GM18519 (cell line): ENCODE measurements around the gene IL23R.
A peak's percentile ranks its signal among the peaks of the same experiment; 100 is the strongest.
"Not testable (repeated sequence)": the region's sequence is repeated elsewhere in the genome, so short reads cannot be mapped to it uniquely, and the experiment has no call there.

Experiments
- ATAC-seq: cut with Tn5 transposase; IDR thresholded peaks from one replicate; pipeline ENCODE4 v1.9.1; 2021; ENCODE audit warnings: mild to moderate bottlenecking, moderate library complexity; ENCODE audit not compliant: unreplicated experiment, low FRiP score

IL23R gene, protein sequence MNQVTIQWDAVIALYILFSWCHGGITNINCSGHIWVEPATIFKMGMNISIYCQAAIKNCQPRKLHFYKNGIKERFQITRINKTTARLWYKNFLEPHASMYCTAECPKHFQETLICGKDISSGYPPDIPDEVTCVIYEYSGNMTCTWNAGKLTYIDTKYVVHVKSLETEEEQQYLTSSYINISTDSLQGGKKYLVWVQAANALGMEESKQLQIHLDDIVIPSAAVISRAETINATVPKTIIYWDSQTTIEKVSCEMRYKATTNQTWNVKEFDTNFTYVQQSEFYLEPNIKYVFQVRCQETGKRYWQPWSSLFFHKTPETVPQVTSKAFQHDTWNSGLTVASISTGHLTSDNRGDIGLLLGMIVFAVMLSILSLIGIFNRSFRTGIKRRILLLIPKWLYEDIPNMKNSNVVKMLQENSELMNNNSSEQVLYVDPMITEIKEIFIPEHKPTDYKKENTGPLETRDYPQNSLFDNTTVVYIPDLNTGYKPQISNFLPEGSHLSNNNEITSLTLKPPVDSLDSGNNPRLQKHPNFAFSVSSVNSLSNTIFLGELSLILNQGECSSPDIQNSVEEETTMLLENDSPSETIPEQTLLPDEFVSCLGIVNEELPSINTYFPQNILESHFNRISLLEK

DNA sequence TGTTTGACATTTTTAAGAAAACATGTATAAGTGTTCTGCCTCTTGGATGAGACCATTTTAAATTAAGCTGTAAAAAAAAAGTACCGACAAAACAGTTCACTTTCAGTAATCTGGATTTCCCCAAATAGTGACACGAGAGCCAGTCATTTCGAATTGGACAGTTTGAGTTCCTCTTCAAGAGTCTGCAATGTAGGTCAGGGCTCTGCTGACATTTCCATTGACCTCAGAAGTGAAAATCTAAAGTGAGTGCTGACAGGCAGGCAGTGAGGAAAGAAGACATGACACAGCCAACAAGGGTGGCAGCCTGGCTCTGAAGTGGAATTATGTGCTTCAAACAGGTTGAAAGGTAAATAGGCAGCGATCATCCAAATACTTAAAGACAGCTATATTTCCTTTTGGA, at the start of gene IL23R:
Gene IL23R (plus strand): TSS at position 259 of the 400 bp plus-strand sequence. CDS start 1,667 bp downstream, outside the sequence.
- ATAC-seq, result peak; percentile 94

DNA sequence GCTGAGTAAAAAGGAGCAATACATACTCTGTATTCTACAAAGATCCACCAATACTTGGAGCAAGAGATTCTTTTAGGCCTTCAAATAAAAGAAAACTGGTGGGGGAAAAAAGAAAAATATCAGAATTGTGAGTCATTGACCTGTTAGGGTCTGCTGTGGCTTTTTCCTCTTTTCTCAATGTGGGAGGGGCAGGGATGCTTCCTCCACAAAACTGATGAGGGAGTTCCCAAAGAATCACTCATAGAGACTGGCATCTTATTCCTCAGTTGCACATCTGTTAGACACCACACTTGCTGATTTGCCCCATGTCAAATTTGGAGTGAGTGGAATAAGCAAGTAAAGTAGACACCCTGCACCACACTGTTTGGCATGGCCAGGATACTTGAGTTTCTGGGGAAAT, 48.1 kb upstream of the IL23R start:
- no peak for ATAC-seq

DNA sequence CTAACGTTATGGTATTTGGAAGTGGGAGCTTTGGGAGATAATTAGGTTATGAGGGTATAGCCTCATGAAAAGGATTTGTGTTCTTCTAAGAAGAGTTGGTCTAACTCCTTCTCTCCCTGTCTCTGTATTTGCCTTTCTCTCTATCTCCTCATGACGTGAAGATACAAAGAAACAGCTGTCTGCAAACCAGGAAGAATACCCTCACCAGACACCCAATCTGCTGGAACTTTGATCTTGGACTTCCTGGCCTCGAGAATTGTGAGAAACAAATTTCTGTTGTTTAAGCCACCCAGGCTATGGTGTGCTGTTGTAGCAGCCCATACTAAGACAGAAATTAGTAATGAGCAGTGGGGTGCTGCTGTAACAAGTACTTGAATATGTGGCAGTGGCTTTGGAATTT, 47.6 kb upstream of the IL23R start:
- ATAC-seq, result no peak

DNA sequence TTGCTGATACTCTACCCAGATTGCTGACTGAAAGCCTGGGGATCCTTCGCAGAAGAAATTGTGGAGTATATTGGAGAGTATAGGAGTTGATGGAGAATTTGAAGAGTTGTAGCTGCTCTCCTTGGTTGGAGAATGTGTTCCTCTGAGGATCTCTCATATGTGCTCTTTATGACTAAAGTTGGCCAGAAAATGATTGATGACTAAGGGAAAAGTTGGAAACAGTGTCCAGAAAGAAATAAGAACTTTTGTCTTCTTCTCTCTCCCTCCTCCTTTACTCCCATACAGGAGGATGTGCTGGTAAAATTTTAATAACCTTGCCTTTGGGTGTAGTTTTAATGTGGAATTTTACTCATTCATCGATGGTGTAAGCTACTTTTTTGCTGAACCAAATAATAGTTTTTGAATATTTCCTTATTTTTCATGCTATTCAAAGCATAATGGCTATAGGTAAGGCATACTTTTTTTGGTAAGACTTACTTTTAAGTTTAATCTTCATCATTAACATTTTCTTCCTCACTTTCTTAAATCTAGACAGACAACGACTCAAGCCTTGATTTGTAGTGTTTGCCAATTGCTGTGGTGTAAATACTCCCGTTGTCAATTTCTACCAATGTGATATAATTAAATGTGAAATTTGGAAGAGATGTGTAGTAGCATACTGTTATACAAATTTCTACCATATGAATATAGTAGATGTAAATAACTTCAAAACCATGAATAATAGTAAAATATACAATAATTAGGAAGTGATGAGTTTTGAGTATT, 45.2 kb upstream of the IL23R start:
- no peak for ATAC-seq

DNA sequence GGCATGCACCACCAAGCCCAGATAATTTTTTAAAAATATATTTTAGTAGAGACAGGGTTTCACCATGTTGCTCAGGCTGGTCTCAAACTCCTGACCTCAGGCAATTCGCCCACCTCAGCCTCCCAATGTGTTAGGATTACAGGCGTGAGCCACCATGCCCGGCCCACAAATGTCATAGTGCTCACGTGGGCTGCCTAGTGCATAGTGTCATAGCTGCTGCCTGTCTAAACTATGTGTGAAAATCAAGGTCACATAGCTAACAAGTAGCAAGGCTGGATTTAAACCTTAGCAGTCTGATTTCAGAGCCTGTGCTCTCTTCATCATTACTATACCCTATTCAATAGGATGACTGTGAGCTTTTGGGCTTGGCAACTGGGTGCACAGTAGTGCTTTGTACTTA, 41.8 kb upstream of the IL23R start:
- no peak for ATAC-seq

DNA sequence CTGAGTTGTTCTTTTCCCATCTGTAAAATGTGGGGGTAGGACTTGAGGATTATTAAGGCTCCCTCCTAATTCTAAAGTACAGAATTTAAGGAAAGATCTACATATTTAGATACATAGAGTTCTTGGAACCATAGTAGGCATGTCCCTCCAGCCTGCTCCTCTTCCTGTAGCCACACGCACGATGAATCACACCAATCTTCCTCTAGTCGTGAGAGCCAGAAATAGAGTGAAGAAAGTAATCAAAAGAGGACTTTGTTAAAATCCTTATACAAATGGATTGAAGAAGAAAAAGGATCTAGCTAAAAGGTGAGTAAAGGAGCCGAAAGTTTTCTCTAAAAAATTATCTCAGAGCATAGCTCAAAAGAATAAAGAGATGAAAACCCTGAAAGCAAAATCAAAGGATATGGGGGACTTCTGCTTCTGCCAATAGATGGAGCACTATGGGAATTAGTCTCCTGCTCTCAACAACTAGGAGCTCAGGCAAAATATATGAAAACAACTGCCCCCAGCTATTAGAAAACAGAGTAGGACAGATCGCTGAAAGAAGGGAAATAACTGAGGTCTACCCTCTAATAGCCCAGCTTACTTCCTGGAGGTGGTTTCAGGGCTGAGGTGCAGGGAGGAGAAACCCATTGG, 40.0 kb upstream of the IL23R start:
- no peak for ATAC-seq

DNA sequence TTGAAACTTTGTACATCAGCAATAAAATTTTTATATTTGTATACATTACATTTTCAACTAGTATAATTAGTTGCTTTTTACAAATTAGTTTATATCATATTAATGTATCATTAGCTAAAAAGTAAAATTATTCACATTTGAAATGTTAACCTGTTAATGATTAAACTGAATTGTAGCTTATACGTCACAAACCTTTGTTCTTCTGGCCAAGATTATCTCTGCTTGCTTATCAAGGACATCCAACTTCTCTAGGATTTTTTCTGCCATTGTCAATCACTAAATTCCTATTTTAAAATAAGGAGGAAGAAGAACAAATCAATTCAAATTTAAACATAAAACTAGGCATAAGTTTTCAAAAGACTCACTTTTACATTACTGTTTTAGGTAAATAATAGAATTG, 39.3 kb upstream of the IL23R start:
- ATAC-seq, result no peak

DNA sequence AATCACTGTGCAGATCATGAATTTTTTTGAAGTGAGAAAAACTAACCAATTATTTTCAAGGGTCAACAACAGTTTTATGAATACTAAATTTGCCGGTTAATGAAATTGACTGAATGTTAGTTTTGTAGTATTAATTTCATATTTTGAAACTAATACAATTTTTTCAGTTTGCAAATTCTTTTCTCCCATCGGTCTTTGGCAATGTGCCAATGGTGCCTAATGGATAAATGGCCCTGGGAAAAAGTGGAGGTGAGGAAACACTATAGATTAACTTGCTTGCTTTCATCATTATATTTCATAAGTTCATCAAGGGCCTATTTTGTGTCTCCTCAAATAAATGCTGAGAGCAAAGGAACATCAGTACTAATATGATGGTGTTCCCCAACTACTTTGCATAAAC, 35.6 kb upstream of the IL23R start:
- no peak for ATAC-seq

DNA sequence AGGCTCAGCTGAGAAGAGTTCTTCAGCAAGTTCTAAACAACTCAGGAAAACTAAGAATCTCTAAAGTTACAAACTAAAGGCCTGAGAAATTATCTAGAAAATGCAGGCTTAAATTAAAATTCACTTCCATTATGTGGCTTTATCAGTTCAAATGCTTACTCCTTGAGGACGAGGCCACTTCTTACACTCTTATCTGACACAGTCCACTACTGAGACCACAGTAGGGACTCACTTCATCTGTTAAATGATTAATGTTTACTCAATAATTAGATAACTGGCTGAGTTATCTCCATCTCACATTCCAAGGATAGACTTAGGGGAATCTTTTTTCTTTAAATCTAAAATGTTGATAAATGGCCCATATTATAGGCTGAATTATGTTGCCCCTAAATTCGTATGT, 33.1 kb upstream of the IL23R start:
- no peak for ATAC-seq

DNA sequence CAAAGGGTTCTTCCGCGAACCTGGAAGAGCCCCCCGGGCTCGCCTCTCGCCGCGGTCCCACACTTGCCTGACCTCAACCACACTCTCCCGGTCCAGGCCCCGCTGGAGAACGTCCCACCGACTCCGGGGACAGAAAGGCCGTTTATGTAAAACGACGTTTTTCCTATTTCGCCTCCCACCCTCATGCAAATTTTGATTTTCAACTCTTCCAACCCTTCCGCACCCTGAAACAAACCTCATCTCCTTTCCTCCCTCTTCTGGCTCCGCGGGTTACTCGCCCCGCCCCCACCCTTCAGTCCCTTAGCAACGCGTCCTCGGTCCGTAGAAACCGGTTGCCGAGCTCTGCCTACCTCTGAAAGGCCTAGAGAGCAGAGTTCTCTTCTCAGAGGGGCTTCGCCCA, 31.6 kb upstream of the IL23R start, which contains the start of gene C1orf141:
Gene C1orf141 (minus strand): TSS at position 276 of the 400 bp plus-strand sequence. CDS start 7,730 bp downstream, outside the sequence.
- ATAC-seq, result no peak

DNA sequence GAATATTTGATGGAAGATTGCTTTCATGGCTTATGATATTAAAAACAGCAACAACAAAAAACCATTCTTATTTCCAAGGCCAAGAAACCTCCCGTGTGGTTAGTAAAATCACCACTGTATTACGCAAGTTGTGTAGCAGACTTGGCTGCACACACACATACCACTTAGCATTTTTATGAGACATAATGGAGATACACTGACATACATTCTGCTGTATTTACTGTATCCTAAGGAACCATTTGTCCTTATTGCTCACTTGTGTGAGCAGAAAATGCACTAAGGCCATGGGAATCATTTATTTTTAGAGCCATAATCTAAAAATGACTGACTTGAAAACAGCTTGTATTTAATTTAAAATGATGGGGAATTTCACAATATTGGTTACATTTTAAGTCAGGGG, 30.9 kb upstream of the IL23R start:
- no peak for ATAC-seq

DNA sequence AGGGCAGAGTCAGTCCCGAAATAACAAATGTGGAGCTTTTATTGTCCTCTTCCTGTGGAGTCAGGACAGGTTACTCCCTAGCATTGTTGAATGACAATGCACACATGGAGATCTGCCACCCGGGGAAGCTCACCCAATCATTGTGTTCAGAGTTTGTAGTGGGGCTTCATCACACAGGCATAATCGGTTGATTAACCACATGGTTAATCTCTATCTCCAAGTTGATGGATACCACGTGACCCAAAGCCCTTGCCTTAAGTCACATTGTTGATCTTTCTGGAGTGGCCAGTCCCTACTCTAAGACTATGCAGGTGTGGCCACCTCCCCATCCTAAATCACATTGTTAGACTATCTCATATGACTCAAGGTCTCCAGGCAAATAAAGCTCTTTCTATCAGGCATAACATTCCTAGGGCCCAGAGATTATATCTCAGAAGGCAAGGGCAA, 28.9 kb upstream of the IL23R start:
- ATAC-seq, result no peak

DNA sequence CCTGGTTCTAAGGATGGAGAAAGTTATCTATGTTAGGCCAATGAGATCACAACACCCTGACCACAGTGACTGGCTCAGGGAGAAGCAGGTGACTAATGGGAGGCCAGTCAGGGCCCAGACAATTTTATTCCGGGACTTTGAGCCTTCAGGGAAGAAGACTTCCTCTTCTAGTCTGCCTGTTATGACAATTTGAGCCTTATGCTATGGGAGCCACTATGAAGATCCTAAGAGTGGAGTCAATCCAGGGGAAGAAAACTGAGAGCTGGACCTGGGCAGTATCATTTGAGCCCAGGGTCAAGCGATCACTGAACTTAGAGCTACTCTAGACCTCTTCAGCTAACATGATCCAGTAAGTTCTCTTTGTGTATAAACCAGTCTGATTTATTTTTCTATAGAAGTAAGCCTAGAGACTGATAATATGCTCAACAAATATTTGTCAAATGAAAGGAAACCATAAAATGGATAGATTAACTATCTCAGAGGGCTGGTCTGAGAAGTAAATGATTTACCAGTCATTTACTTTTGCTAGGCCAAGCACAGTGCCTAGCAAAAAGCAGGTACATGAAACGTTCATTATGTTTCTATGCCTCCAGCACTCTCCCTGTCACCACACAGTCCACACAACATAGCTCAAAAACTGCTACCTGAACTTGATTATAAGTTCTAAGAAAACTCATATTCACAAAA, 27.3 kb upstream of the IL23R start:
- no peak for ATAC-seq

DNA sequence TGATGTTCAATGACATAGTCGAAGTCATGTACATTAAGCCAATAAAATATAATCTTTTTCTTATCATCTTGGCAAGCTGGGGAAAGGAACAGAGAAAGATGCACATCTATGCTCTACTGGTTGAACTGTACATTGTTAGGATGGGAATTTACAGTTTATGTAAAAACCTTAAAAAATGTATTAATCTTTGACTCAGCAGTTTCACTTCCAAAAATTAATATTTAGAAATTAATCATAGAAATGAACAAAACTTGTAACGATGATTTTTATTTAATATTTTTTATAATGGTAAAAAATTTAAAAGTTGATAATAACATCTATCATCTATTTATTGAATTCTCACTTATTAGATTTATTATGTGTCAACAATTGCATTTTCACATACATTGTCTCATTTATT, 25.8 kb upstream of the IL23R start:
- no peak for ATAC-seq

DNA sequence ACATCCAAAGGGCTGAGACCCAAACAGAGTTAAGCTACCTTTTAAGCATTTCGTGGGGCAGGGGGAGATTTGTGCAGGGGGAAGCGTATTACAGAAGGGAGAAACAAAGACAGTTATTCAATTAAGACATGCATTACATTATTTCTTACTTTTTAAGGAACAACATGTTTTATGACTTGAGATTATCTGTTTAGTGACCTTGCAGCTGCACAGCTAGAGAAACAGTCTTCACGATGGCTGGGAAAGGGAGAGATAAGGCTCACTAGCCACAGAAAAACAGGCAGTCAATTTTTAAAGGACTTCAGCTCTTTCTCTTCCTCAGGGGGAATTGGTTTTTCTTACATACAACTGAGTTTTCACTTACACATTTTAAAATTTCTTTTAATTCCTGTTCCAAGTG, 24.4 kb upstream of the IL23R start:
- not testable (repeated sequence) for ATAC-seq

DNA sequence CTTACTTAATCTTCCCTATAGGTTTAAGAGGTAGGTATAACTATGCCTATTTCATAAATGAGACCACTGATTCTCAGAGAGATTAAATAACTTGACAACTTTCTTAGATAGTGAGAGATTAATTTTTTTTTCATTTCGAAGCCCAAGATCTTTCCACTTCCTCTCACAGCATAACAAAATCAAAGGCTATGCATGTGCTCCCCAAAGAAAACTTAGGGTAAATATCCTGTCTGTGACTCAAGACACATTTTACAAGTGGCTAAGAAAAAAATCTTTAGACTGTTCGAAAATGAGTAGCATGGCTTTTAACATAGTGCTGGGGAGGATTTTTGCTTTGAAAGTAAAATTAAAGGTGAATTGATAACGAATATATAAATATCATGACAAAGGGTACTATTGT, 23.3 kb upstream of the IL23R start:
- ATAC-seq, result no peak

DNA sequence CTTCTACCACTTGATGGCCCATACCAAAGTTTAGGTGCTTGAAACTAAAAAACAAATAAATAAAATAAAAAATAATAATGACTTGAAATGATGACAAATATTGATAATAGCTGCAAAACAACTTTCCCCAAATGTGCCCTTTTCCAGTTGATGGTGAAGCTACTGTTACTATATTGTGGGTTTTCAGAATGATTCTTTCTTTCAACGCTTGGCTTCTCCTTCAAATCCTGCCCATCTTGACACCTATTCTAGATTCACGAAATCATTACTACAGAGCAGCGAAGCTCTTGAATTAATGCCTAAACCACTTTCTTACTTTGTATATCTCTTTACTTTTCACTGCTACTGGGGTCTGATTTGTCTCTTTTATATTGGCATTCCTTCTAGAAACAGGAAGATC, 22.3 kb upstream of the IL23R start:
- no peak for ATAC-seq

DNA sequence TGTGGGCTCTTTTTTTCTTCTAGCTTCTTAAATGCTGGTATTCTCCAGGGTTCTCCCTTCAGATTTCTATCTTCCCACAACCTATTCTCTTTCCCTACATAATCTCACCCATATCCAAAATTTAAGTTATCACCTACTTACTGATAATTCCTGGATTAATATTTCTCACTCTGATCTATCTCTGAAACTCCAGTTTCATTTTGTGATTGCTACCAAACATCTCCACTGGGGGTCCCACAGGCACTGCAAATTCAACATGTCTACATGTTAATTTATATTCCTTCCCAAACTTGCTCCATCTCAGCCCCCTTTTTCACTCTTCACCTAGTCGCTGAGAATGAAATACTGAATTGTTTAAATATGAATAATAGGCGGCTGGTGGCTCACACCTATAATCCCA, 21.6 kb upstream of the IL23R start:
- ATAC-seq, result no peak

DNA sequence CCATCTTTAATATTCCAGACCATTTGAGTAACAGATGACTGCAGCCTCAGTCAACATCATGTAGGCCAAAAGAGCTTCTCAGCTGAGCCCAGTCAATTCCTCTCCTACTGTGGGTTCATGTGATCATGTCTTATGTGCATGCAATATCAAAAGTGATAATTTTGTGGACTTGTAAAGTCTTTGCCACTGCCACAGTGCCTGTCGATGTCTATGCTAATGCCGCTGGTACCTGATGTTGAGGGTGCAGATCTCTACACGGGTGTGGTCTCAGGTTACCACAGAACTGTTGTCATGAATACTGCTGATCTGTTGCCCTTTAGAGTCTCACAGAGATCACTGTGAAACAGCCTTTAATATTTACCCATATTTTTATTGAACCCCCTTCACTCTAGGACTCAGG, 20.2 kb upstream of the IL23R start:
- no peak for ATAC-seq

DNA sequence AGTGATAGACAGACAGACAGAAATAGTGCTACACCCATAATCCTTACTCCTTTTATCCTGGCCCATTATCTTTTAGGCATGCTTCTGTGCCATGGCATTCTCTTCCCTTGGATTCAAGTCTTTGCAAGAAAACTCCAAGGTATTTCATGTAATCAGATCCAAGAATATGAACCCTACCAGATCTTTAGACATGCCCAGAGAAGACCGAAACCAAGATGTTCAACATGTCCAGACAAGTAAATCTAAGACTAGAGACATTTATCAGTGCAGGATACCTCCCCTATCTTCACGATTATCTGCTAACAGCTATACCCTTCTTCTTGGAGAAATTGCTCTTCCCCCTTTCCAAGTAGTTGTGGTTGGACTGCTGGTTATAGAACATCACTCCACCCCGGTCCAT, 19.7 kb upstream of the IL23R start:
- ATAC-seq, result no peak
